ENCODE results near the gene LST1.

DNA sequence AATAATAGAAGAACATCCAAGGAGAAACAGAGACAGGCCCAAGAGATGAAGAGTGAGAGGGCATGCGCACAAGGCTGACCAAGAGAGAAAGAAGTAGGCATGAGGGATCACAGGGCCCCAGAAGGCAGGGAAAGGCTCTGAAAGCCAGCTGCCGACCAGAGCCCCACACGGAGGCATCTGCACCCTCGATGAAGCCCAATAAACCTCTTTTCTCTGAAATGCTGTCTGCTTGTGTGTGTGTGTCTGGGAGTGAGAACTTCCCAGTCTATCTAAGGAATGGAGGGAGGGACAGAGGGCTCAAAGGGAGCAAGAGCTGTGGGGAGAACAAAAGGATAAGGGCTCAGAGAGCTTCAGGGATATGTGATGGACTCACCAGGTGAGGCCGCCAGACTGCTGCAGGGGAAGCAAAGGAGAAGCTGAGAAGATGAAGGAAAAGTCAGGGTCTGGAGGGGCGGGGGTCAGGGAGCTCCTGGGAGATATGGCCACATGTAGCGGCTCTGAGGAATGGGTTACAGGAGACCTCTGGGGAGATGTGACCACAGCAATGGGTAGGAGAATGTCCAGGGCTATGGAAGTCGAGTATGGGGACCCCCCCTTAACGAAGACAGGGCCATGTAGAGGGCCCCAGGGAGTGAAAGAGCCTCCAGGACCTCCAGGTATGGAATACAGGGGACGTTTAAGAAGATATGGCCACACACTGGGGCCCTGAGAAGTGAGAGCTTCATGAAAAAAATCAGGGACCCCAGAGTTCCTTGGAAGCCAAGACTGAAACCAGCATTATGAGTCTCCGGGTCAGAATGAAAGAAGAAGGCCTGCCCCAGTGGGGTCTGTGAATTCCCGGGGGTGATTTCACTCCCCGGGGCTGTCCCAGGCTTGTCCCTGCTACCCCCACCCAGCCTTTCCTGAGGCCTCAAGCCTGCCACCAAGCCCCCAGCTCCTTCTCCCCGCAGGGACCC lies 11.7 kb upstream of the LST1 start:
- TF ChIP-seq EZH2phosphoT487 (IDR thresholded peaks at IDR 0.05; ENCODE audit: borderline replicate concordance, low read length): no peak
- TF ChIP-seq, protein P1, sequence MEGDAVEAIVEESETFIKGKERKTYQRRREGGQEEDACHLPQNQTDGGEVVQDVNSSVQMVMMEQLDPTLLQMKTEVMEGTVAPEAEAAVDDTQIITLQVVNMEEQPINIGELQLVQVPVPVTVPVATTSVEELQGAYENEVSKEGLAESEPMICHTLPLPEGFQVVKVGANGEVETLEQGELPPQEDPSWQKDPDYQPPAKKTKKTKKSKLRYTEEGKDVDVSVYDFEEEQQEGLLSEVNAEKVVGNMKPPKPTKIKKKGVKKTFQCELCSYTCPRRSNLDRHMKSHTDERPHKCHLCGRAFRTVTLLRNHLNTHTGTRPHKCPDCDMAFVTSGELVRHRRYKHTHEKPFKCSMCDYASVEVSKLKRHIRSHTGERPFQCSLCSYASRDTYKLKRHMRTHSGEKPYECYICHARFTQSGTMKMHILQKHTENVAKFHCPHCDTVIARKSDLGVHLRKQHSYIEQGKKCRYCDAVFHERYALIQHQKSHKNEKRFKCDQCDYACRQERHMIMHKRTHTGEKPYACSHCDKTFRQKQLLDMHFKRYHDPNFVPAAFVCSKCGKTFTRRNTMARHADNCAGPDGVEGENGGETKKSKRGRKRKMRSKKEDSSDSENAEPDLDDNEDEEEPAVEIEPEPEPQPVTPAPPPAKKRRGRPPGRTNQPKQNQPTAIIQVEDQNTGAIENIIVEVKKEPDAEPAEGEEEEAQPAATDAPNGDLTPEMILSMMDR (IDR thresholded peaks at IDR 0.05; ENCODE audit: low read depth, low read length, poor library complexity, severe bottlenecking): no peak
